Hematopoietic multipotent progenitor cell treated with erythropoietin and hydrocortisone succinate and interleukin-3 and kit ligand, for 8 days (in vitro differentiated cells): ENCODE data around the gene ATXN3.
"Not testable (repeated sequence)": the region's sequence is repeated elsewhere in the genome, so short reads cannot be mapped to it uniquely, and the experiment has no call there.

Experiments used
- DNase-seq: peaks from one replicate; pipeline ENCODE4 v3.0.0-alpha.2; 2015

The ATXN3 gene

GRCh38 chr14:92058006-92058917 lies 48.1 kb downstream of the ATXN3 start:
- DNase-seq: no peak

- no peak for DNase-seq
These were observed 56.6 kb downstream of the ATXN3 start for GRCh38 chr14:92049781-92050180.

- not testable (repeated sequence) for DNase-seq
These were observed 57.2 kb downstream of the ATXN3 start for GRCh38 chr14:92049221-92049620.

GRCh38 chr14:92045904-92046303 lies 60.5 kb downstream of the ATXN3 start:
- not testable (repeated sequence) for DNase-seq

- not testable (repeated sequence) for DNase-seq
These were observed 64.6 kb downstream of the ATXN3 start for GRCh38 chr14:92041766-92042165.

- DNase-seq: no peak
These were observed 65.2 kb downstream of the ATXN3 start for GRCh38 chr14:92041203-92041602.

GRCh38 chr14:92040431-92041051 lies 65.8 kb downstream of the ATXN3 start:
- DNase-seq: peak; percentile 85

- peak; percentile 92 for DNase-seq
These were observed 66.5 kb downstream of the ATXN3 start, which contains the start of gene TRIP11 for GRCh38 chr14:92039719-92040430. TSS of gene TRIP11 (minus strand) at chr14:92040059. CDS start at chr14:92039685, 374 bp downstream.

GRCh38 chr14:92039063-92039718 lies 67.2 kb downstream of the ATXN3 start:
- DNase-seq: peak; percentile 45

- no peak for DNase-seq
These were observed 68.4 kb downstream of the ATXN3 start for GRCh38 chr14:92037989-92038388.

GRCh38 chr14:92035890-92036289 lies 70.5 kb downstream of the ATXN3 start:
- no peak for DNase-seq

- DNase-seq: peak; percentile 40
These were observed 72.3 kb downstream of the ATXN3 start for GRCh38 chr14:92033906-92034687.

GRCh38 chr14:92033433-92033832 lies 72.9 kb downstream of the ATXN3 start:
- DNase-seq: no peak

GRCh38 chr14:92026548-92027190 lies 79.7 kb downstream of the ATXN3 start:
- no peak for DNase-seq

- DNase-seq: no peak
These were observed 84.3 kb downstream of the ATXN3 start for GRCh38 chr14:92022036-92022435.

GRCh38 chr14:92021523-92021922 lies 84.9 kb downstream of the ATXN3 start:
- DNase-seq: no peak

- no peak for DNase-seq
These were observed 92.3 kb downstream of the ATXN3 start for GRCh38 chr14:92014040-92014439.

GRCh38 chr14:92012121-92012748 lies 94.1 kb downstream of the ATXN3 start:
- no peak for DNase-seq

- no peak for DNase-seq
These were observed 95.7 kb downstream of the ATXN3 start for GRCh38 chr14:92010644-92011043.

GRCh38 chr14:92009604-92010003 lies 96.8 kb downstream of the ATXN3 start:
- DNase-seq: no peak
